MM.1S (cell line): ENCODE measurements around the gene CDT1.

Experiments used
- DNase-seq: peaks from one replicate; pipeline ENCODE4 v3.0.0-alpha.2; 2015
- H2AFZ ChIP-seq: fragments of 300-600 bp; sonication (generic); 2 replicates; pipeline ENCODE4 v1.6.0; 2016; ENCODE audit warnings: antibody characterized with exemption, low read length
- H3F3A ChIP-seq: fragments of 300-600 bp; sonication (generic); 2 replicates; pipeline ENCODE4 v1.6.1; 2016; ENCODE audit warnings: mild to moderate bottlenecking, antibody characterized with exemption, low read length, moderate library complexity, mixed read lengths; ENCODE audit not compliant: insufficient read depth
- H3K27ac ChIP-seq: fragments of 300-600 bp; sonication (generic); 2 replicates; pipeline ENCODE4 v1.5.1; 2016; ENCODE audit warnings: mild to moderate bottlenecking, low read length
- H3K27me3 ChIP-seq: fragments of 300-600 bp; sonication (generic); replicated peaks from 2 replicates; pipeline ENCODE4 v1.6.0; 2016; ENCODE audit warnings: low read length; ENCODE audit not compliant: insufficient read depth
- H3K36me3 ChIP-seq: fragments of 300-600 bp; sonication (generic); replicated peaks from 2 replicates; pipeline ENCODE4 v1.6.1; 2016; ENCODE audit warnings: mild to moderate bottlenecking, low read length, mixed read lengths; ENCODE audit not compliant: insufficient read depth
- H3K4me1 ChIP-seq: fragments of 300-600 bp; sonication (generic); 2 replicates; pipeline ENCODE4 v1.6.1; 2016; ENCODE audit warnings: low read length, mixed read lengths
- H3K4me2 ChIP-seq: fragments of 300-600 bp; sonication (generic); 2 replicates; pipeline ENCODE4 v1.6.0; 2016; ENCODE audit warnings: low read depth, low read length
- H3K4me3 ChIP-seq: fragments of 300-600 bp; sonication (generic); 2 replicates; pipeline ENCODE4 v1.5.1; 2016; ENCODE audit warnings: low read length, mixed read lengths
- H3K79me2 ChIP-seq: fragments of 300-600 bp; sonication (generic); 2 replicates; pipeline ENCODE4 v1.6.1; 2016; ENCODE audit warnings: mixed run types, low read length, mixed read lengths
- H3K9ac ChIP-seq: fragments of 300-600 bp; sonication (generic); 2 replicates; pipeline ENCODE4 v1.6.1; 2016; ENCODE audit warnings: low read length, mixed read lengths
- H3K9me2 ChIP-seq: fragments of 300-600 bp; sonication (generic); replicated peaks from 2 replicates; pipeline ENCODE4 v1.6.1; 2016; ENCODE audit warnings: mild to moderate bottlenecking, low read length, mixed read lengths; ENCODE audit not compliant: insufficient read depth
- H3K9me3 ChIP-seq: fragments of 300-600 bp; sonication (generic); replicated peaks from 2 replicates; pipeline ENCODE4 v1.6.1; 2016; ENCODE audit warnings: mild to moderate bottlenecking, low read length, mixed read lengths; ENCODE audit not compliant: insufficient read depth
- H4K20me1 ChIP-seq: fragments of 300-600 bp; sonication (generic); 2 replicates; pipeline ENCODE4 v1.6.1; 2016; ENCODE audit warnings: mild to moderate bottlenecking, low read length, moderate library complexity, mixed read lengths; ENCODE audit not compliant: insufficient read depth
- EZH2 ChIP-seq: fragments of 300-600 bp; sonication (generic); optimal IDR thresholded peaks from 2 replicates; pipeline ENCODE3; 2017; ENCODE audit warnings: low read depth, mild to moderate bottlenecking, antibody characterized with exemption, low read length, mixed read lengths
- EZH2phosphoT487 ChIP-seq: fragments of 300-600 bp; sonication (generic); IDR thresholded peaks from 2 replicates; pipeline ENCODE4 v1.6.1; 2018; ENCODE audit warnings: antibody characterized with exemption, low read length
- TF ChIP-seq, protein P1 (sequence below): fragments of 300-600 bp; sonication (generic); IDR thresholded peaks from 2 replicates; pipeline ENCODE4 v1.5.1; 2016; ENCODE audit warnings: antibody characterized with exemption, low read length, mixed read lengths

The CDT1 gene

DNA sequence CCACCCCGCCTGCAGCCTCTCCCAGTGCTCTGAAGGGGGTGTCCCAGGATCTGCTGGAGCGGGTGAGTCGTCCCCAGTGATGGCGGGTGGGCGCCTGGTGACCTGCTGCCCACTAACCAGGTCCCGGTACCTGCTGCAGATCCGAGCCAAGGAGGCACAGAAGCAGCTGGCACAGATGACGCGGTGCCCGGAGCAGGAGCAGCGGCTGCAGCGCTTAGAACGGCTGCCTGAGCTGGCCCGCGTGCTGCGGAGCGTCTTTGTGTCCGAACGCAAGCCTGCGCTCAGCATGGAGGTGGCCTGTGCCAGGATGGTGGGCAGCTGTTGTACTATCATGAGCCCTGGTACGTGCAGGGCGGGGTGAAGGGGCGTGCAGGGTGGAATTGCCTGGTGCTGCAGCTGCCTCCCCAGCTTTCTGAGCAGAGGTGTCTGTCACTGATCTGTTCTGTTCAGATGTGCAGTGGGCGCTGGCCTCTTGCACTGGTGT lies 3.6 kb downstream of the CDT1 start:
- no peak overlapping the region for H3K4me3 ChIP-seq
- peaks cover 6% of the 10 kb centered on the region; the same call in 1 of the 2 replicates for H3K4me1 ChIP-seq
- H3K27me3 ChIP-seq = no peaks in the 10 kb centered on the region
- H3K79me2 ChIP-seq = peaks cover 60% of the 10 kb centered on the region
- no peak overlapping the region for H3K4me2 ChIP-seq
- no peak overlapping the region for H3K9ac ChIP-seq
- no peak for DNase-seq
- no peaks in the 10 kb centered on the region for H3K9me2 ChIP-seq
- H4K20me1 ChIP-seq = no peaks in the 10 kb centered on the region
- no peak overlapping the region for H2AFZ ChIP-seq
- H3K27ac ChIP-seq = no peak overlapping the region
- H3F3A ChIP-seq = peaks cover 10% of the 10 kb centered on the region; the same call in 1 of the 2 replicates
- H3K9me3 ChIP-seq = no peaks in the 10 kb centered on the region
- TF ChIP-seq, protein P1, sequence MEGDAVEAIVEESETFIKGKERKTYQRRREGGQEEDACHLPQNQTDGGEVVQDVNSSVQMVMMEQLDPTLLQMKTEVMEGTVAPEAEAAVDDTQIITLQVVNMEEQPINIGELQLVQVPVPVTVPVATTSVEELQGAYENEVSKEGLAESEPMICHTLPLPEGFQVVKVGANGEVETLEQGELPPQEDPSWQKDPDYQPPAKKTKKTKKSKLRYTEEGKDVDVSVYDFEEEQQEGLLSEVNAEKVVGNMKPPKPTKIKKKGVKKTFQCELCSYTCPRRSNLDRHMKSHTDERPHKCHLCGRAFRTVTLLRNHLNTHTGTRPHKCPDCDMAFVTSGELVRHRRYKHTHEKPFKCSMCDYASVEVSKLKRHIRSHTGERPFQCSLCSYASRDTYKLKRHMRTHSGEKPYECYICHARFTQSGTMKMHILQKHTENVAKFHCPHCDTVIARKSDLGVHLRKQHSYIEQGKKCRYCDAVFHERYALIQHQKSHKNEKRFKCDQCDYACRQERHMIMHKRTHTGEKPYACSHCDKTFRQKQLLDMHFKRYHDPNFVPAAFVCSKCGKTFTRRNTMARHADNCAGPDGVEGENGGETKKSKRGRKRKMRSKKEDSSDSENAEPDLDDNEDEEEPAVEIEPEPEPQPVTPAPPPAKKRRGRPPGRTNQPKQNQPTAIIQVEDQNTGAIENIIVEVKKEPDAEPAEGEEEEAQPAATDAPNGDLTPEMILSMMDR = no peak
- TF ChIP-seq EZH2phosphoT487 = no peak
- no peak for TF ChIP-seq EZH2
- no peaks in the 10 kb centered on the region for H3K36me3 ChIP-seq

DNA sequence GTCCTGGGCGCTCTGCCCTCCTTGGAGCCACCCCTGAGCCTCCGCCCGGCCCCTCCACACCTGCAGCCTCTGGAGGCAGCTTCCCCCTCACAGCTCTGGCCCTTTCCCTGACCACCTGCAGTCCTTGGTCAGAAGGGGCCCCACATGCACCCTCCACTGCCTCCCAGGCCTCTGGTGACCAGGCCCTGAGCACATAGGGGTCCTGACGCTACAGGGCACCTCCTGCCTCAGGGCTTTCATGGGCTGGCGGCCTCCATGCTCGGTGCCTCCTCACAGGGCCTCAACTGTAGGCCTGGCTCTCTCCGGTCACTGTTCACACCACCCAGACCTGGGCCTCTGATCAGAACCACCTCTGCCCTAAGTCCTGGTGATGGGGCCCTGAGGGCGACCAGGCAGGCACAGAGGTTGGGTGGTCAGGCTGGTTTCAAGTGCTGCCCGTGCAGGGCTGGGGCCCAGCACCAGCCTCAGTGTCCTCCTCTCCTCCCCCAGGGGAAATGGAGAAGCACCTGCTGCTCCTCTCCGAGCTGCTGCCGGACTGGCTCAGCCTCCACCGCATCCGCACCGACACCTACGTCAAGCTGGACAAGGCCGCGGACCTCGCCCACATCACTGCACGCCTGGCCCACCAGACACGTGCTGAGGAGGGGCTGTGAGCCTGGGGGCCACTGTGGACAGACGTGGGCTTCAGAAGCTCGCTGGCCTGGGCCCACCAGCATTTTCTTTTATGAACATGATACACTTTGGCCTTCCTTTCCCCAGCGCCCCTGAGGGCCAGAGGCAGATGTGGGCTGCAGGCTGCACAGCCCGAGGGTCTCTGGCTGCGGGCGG lies 4.3 kb downstream of the CDT1 start:
- Histone ChIP-seq H2AFZ (no peak overlapping the region), H3F3A (peaks cover 10% of the 10 kb centered on the region; the same call in 1 of the 2 replicates), H3K4me3 (no peak overlapping the region), H3K4me2 (no peak overlapping the region), H3K27me3 (no peaks in the 10 kb centered on the region), H3K27ac (no peak overlapping the region), H3K36me3 (no peaks in the 10 kb centered on the region), H4K20me1 (no peaks in the 10 kb centered on the region), H3K4me1 (peaks cover 6% of the 10 kb centered on the region; the same call in 1 of the 2 replicates), H3K79me2 (peaks cover 60% of the 10 kb centered on the region), H3K9ac (no peak overlapping the region), H3K9me3 (no peaks in the 10 kb centered on the region), H3K9me2 (no peaks in the 10 kb centered on the region)
- DNase-seq = no peak
- TF ChIP-seq EZH2 (no peak), EZH2phosphoT487 (no peak)
- TF ChIP-seq, protein P1 = no peak

DNA sequence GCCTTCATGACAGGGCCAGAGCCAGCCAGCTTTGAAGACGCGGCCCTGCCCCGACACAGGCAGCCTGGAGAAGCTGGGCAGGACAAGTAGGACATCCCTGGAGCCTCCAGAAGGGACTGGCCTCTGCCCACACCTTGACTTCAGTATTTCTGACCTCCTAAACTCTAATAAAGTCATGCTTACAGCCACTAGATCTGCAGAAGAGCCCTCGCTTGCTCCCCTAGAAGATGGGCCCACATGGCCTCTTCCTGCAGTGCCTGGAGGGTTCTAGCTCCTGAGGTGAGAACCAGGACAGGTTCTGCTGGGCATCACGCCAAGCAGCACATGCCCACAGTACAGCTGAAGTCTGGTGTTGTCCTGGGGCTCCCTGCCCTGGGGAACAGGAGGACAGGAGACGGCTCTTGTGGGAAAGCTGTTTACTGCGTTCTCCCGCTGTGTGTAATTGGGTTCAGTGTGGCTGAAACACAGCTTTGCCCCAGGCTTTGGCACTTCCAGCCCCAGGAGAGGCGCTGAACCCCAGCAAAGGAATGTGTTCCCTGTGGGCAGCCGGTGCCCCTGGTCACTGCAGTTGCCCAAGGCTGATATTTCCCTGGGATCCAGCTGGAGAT lies 5.6 kb downstream of the CDT1 start:
- Histone ChIP-seq H3K79me2 (peaks cover 58% of the 10 kb centered on the region), H3K36me3 (no peaks in the 10 kb centered on the region), H3K27me3 (no peaks in the 10 kb centered on the region), H3F3A (peaks cover 10% of the 10 kb centered on the region; the same call in 1 of the 2 replicates), H3K9ac (no peak overlapping the region), H3K4me1 (peaks cover 6% of the 10 kb centered on the region; the same call in 1 of the 2 replicates), H3K9me2 (no peaks in the 10 kb centered on the region), H3K4me3 (no peak overlapping the region), H3K27ac (no peak overlapping the region), H2AFZ (no peak overlapping the region), H3K9me3 (no peaks in the 10 kb centered on the region), H3K4me2 (peak overlapping the region; percentile 92; the same call in 1 of the 2 replicates), H4K20me1 (no peaks in the 10 kb centered on the region)
- TF ChIP-seq, protein P1 = no peak
- no peak for TF ChIP-seq EZH2
- no peak for TF ChIP-seq EZH2phosphoT487
- DNase-seq = no peak
